D721Med (cell line): ENCODE results near the gene POMT2.

Experiments used
- DNase-seq: peaks from one replicate; pipeline ENCODE4 v3.0.0; 2011; ENCODE audit warnings: low spot score; ENCODE audit not compliant: insufficient read length
- FAIRE-seq: peaks from 2 replicates; lab custom pipeline; 2011; peaks lifted over from hg19 to GRCh38; lab: Jason Lieb, UNC
- TF ChIP-seq, protein P1 (sequence below): IDR thresholded peaks from 2 replicates; pipeline ENCODE4 v1.5.1; 2012; ENCODE audit warnings: mild to moderate bottlenecking, control low read depth; ENCODE audit not compliant: insufficient read depth; ENCODE audit errors: missing control alignments

Gene POMT2

DNA sequence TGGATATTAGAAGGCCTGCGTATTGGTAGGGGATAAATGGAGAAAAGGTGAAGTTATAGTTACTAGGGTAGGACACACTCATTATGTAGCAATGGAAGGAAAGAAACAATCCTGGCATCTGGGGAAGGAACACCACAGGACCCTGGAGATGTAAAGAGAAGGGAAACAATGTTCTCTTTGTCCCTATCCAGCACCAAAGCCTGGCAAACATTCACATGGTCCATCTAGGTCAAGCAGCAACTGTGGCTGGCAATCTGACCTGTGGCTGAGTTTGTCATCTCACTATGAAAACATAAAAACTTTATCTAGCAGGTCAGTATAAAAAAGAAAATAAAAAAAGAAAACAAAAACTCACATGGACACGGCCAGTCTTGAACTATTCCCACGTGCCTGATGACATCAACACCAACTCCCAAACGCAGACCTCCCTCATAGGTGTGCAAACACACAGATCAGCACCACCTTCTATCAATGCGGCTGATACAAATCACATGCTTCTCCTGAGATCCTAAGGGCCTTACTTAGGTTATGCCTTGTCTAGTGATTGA lies 2.6 kb downstream of the POMT2 start:
- no peak for FAIRE-seq
- TF ChIP-seq, protein P1, sequence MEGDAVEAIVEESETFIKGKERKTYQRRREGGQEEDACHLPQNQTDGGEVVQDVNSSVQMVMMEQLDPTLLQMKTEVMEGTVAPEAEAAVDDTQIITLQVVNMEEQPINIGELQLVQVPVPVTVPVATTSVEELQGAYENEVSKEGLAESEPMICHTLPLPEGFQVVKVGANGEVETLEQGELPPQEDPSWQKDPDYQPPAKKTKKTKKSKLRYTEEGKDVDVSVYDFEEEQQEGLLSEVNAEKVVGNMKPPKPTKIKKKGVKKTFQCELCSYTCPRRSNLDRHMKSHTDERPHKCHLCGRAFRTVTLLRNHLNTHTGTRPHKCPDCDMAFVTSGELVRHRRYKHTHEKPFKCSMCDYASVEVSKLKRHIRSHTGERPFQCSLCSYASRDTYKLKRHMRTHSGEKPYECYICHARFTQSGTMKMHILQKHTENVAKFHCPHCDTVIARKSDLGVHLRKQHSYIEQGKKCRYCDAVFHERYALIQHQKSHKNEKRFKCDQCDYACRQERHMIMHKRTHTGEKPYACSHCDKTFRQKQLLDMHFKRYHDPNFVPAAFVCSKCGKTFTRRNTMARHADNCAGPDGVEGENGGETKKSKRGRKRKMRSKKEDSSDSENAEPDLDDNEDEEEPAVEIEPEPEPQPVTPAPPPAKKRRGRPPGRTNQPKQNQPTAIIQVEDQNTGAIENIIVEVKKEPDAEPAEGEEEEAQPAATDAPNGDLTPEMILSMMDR, result no peak
- DNase-seq, result no peak

DNA sequence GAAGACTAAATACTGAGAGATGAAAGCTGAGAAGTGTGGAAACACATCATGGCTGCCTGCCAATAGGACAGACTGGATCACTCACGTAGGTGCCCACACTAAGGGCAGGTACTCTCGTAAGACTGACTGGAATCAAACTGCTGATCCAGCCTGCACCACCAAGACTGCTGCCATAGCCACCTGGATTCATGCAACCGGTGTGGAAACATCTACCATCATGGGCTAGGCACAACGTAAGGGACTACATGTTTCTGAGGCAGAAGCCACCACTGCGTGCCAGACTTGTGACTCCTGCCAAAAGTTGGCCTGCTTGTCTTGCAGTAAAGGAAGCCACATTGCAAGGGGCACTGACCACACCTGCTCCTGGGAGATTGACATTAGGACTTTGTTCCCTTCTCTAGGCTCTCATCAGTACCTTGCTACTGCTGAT lies 3.8 kb downstream of the POMT2 start:
- no peak for FAIRE-seq
- TF ChIP-seq, protein P1, result no peak

DNA sequence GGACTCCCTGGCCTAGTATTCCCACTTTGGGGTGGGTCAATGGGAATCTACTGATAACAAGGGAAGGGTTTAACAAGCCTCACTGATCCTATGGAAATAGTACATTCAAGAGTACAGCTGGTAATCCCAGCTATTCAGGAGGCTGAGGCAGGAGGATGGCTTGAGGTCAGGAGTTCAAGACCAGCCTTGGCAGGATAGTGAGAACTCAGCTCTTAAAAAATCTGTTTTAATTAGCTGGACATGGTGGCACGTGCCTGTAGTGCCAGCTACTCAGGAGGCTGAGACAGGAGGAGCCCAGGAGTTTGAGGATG lies 4.5 kb downstream of the POMT2 start:
- TF ChIP-seq, protein P1, result no peak
- no peak for FAIRE-seq

More for the DNA sequence above, 3.8 kb downstream of the POMT2 start:
- DNase-seq, result no peak

DNA sequence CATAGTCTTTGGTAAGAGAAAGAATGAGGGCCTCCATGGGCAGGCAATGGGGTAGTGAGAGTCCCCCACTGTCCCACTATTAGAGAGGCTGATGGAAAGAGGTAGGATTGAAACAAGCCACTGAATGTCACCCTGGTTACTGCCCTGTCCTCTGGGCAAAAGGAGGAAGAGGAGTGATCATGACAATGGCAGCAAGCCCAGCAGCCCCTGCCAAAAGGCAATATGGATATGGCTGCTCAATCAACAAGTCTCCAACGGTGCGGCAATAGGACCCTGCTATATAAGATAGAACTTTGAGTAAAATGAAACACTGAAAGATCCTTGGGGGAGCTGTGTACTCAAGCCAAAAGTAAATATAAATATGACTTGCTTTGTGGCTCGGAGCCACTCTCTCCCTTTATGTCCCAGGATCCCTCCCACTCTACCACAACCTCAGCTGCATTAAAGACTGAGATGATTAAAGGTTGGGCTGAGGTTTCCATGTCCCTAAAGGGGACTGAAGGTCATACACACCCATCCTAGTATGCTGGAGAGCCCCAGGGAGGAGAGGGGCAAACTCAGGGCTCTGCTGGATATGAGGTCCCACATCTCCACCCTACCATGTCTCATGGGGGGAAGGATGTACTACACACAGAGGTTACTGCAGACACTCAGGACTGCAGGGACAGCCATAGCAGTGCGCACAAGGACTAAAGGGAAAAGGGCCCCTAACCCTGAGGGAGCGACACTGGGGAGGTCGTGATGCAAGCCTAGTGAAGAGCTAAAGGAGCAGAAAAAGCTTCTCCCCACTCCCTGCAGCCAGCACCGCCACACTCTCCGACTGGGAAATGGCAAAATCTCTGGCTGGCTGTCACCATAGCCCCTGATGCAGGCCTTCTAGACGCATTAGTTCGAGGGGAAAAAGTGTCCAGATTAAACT lies 5.9 kb downstream of the POMT2 start:
- FAIRE-seq (no peak), DNase-seq (no peak)
- TF ChIP-seq, protein P1, result no peak

More for the DNA sequence above, 4.5 kb downstream of the POMT2 start:
- DNase-seq, result no peak

DNA sequence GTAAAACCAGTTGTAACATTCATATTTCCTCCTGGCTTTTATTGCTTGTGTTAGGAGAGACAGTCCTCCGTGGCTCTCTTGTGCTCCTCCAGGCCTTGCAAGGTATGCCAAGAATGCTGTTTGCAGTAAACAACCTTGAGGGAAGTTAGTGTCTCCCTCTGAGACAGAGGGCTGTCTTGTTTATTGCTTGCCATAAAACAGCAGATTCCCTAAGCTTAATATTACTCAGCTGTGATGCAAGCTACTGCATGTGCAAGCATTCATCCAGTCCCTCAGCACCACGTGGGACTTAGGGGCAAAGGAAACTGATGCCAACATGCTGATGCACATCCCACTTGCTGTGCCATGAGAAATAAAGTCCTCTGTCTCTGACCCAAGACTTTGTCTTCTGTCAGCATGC lies 6.6 kb downstream of the POMT2 start:
- TF ChIP-seq, protein P1, result no peak
- no peak for DNase-seq
- FAIRE-seq, result no peak

DNA sequence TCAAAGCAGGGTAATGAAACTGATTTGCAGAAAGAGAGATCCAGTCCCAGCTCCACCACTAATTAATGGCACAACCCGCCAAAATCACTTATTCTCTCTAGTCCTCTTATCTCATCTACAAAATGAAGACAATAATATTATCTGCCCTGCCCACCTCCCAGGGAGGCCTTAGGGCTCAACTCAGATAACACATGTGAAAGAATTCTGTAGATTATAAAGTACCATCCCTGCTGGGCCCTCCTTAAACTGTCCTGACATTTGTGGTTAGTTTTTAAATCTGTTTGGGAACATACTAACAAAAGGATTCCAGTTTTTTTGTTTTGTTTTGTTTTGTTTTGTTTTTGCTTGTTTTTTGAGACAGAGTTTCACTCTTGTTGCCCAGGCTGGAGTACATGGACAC lies 7.3 kb downstream of the POMT2 start:
- TF ChIP-seq, protein P1, result no peak
- DNase-seq (no peak), FAIRE-seq (no peak)

DNA sequence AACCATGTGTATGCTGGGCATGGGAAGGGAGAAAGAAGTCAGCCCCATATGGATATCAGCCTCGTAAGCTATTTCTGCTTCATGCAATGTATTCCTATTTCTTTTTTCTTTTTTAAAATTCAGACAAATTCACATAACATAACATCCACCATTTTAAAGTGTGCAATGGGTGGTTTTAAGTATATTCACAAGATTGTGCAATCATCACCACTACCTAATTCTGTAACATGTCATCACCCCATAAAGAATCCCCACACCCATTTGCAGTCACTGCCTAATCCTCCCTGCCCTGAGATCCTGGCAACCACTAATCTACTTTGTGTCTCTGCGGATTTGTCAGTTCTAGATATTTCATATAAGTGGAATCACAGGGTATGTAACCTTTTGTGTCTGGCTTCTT lies 9.5 kb downstream of the POMT2 start:
- TF ChIP-seq, protein P1, result no peak
- peak; percentile 92 for FAIRE-seq
- DNase-seq, result no peak
